ENCODE measurements around the gene PPM1J.
"Not testable (repeated sequence)": the region's sequence is repeated elsewhere in the genome, so short reads cannot be mapped to it uniquely, and the experiment has no call there.

Gene PPM1J, protein sequence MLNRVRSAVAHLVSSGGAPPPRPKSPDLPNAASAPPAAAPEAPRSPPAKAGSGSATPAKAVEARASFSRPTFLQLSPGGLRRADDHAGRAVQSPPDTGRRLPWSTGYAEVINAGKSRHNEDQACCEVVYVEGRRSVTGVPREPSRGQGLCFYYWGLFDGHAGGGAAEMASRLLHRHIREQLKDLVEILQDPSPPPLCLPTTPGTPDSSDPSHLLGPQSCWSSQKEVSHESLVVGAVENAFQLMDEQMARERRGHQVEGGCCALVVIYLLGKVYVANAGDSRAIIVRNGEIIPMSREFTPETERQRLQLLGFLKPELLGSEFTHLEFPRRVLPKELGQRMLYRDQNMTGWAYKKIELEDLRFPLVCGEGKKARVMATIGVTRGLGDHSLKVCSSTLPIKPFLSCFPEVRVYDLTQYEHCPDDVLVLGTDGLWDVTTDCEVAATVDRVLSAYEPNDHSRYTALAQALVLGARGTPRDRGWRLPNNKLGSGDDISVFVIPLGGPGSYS

DNA sequence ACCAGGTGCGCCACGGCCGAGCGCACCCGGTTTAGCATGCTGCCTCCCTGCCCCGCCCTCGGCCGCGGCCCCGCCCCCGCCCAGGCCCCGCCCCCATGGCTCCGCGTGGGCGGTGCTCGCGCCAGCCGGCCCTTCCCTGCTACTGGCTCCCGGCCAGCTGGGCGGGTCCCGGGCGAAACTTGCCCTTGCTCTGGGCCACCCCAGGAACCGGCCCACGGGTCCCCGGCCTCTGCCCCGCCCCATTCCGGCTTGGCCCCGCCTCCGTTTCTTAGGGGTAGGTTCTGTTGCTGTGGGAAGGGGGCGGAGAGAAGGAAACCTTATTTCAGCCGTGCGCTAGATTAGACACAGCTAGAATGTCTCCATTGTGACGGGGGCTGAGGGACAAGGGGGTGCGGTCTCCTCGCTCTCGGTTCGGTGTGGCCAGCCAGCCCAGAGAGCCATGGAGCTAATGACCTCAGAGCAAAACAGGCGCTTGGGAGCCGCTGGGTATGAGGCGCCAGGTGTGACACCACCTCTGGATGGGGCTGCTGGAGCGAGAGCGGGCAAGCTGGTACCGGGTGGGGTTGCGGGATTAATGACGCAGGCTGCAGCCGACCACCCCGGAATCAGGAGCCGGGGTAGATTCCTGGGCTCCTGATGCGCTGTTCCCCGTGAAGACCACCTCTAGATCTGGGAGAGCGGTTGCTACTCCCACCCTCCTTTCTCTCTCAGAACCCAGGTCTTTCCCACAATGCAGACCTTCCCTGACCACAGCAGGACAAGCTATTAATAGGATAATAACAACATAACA lies at the start of gene PPM1J:
Gene PPM1J, minus strand, starts transcription at position 69 of the 790 bp plus-strand sequence. Its CDS starts 31 bp downstream, at position 38.
- peak; percentile 86 for DNase-seq

DNA sequence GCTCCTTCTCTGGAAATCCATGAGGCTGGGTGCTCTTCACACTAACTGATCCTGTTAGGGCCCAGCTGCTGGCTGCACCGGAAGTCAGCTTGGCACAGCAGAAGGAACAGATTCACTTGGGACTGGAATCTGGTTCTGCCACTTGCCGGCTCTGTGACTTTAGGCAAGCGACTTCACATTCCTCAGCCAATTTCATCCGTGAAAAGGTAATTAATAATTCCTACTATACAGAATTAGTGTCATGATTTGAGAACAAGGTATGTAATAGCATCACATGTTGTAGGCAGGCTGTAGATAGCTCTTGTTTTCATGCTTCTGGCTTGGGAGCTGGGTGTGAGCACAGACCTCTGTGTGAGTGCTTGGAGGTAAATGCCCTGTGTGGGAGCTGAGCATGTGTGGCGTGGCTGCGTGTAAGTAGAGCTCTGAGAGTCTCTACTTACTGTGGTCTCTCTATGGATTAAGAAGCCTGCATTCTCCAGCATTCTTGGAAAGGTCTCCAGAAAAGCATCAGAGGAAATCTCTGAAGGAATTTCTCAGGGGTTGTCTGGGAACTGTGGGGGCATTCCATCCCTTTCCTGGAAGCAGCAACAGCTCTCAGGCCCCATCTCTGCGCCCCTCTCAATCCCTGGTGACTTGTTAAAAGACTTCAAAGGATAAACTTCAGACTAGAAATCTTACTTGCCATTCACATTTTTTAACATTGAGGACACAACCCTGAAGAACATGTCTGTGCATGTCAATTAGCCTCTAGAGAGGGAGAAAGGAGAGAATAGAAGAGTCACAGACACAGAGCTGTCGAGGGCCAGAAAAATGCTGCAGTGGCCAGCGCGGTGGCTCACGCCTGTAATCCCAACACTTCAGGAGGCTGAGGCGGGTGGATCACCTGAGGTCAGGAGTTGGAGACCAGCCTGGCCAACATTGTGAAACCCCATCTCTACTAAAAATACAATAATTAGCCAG lies 47.7 kb upstream of the PPM1J start:
- no peak for DNase-seq

DNA sequence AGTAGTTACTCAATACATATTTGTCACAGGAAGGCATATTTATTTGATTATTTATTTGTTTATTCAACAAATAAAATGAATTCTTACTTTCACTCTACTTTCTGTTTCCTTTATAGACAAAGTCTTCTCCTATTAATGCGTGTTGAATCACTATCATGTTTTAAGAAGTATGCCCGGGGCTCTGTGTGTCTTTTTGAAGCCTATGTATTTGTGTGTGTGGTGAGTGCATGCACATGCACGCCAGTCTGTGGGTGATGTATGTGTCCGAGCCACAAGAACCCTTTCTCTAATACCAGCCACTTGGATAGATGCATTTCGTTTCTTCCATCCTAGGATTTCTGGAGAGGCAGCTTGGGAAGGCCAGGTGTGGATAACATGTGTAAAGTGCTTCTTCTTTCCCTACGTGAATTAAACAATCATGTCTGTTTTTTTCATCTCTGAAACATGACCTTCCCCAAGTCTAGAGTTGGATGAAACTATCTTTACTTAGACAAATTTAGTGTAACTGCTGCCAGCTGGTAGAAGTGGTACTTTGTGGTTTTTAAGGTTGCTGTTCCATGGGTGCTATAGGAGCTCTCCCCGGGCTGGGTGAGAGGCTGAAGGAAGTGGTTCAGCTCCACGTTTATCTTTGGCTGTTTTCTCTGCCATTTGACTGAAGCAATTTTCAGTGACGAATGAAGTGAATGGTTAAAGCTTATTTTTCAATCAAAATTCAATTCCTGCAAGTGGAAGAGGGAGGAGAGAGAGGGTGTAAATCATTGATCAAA lies 46.8 kb upstream of the PPM1J start:
- no peak for DNase-seq

DNA sequence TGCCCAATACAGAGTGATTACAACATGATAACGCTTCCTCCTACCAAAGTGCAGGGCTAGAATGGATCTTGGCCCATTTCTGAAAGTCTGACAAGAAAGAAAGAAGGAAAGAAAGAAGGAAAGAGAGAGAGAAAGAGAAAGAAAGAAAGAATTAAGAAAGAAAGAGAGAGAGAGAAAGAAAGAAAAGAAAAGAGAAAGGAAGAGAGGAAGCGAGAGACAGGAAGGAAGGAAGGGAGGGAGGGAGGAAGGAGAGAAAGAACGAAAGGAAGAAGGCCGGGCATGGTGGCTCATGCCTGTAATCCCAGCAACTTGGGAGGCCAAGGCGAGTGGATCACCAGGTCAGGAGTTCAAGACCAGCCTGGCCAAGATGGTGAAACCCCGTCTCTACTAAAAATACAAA lies 44.1 kb upstream of the PPM1J start:
- no peak for DNase-seq

DNA sequence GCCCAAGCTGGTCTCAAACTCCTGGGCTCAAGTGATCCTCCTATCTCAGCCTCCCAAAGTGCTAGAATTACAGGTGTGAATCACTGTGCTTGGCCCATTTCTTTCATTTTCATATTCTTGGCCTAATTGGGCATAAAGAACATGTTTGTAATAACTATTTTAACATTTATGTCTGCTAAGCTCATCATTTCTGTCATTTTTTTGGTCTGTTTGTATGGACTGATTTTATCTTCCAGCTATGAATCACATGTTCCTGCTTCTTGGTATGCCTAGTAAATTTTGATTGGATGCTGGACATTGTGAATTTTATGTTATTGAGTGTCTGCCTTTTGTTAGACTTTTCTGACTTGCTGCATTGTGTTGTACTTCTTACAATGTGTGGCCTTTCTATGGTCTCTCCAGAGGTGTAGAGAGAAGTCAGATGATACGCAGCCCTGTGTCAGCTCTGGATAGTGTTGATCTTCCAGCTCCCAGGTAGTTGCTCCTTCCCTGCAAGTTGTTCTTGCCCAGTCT lies 39.0 kb upstream of the PPM1J start:
- no peak for DNase-seq

DNA sequence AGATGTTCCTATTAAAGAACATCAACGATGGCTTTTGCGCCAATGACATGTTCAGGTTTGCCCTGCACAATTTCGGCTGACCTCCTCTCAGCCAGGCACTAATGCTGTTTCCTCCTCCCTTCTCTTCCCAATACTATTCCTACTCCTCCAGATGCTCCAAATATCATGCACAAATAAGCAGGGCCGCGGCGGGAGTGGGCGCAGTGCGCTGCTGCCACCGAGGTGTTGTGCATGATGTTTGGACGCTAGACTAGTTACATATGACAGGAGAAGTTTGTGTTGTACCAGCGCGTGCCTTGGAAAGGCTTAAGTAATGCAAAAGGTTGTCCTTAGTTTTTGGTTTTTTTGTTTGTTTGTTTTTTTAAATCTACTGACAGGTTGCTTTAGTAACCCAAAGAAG lies 33.3 kb upstream of the PPM1J start:
- DNase-seq: no peak

DNA sequence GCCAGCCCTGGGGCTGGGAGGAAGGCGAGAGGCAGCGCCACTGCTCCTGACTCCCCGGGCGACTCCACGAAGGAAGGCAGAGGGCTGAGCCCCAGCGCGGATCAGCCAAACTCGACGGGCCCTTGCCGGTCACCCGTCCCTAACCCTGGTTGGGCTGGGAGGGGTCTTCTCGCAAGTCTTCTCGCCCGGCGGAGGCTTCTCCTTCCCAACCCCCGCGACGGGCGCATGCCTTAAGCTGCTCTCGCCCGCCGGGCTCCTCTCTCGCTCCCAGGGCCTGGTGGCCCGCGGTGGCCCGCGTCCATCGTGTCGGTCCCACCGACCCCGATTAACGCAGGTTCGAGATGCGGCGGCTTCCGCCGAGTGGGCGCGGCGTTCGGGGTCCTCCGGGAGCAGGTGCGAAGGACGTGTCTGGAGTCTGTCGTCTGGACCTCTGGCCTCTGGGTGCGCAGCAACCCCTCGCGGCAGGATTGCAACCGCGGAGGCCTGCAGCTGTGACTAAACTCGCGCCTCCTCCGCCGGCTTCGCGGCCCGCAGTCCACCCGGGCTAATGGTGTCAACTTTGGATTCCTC lies 29.0 kb upstream of the PPM1J start:
- DNase-seq: no peak

DNA sequence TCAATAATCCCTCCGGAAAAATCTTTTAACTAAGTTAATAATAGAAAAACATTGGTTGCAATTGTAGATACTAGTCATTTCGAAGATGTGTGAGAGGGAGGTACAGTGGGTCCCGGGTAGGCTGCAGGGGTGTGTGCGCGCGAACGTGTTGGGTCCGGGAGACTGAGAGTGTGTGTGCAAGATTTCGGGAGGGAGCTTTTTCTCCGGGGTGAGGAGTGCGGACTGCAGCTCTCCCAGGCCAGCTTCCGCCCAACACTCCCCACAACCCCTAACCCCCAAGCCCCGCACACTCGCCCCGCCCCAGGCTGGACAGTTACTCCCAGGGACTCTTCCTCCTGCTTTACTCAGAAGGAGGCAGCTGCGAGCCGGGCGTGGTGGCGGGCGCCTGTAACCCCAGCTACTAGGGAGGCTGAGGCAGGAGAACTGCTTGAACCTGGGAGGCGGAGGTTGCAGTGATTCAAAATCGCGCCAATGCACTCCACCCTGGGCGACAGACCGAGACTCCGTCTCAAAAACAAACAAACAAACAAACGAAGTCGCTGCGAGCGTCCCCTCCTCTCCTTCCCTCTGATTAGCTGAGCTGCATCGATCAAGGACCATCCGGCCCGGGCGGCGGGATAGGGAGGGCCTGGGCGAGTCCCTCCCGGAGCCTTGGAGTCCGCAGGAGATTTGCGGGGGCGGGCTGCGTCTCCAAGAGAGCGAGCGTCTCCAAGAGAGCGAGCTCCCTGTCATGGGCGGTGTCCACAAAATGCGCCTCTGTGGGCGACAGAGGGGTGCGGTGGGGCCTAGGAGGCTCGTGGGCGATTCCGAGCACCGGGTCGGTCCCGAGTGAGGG lies 28.3 kb upstream of the PPM1J start:
- DNase-seq: no peak

DNA sequence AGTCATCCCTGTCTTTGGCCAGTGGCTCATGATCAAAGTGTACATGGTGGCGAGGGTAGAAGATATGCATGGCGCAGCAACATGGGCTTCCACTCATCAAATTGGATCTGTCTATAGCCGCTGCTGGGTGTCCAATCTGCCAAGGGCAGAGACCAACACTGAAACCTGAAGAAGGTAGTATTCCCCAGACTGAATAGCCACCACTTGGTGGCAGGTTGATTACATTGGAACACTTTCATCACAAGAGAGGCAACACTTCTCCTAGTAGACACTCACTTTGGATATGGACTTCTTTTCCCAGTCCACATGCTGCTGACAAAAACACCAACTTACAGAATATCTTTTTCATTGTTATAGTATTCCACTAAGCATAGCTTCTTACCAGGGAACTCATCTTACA lies 22.4 kb upstream of the PPM1J start:
- DNase-seq: no peak

DNA sequence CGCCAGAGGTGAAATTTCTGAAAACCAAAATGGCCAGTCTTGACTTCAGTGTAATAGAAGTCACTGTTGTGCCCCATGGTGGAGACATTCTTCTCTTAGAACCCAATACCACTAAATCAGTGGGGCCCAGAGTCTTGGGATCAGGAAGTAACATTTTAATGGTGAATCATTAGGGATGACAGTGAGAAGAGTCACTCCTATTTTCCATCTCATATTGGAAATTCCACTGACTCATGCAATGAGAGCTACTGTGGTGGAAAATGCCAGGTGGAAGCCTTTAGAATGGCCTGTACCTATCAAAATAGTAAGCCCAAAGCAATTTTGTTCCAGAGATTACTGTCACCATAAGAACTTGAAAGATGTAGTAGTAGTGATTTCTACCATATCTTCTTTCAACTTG lies 20.6 kb upstream of the PPM1J start:
- DNase-seq: no peak

DNA sequence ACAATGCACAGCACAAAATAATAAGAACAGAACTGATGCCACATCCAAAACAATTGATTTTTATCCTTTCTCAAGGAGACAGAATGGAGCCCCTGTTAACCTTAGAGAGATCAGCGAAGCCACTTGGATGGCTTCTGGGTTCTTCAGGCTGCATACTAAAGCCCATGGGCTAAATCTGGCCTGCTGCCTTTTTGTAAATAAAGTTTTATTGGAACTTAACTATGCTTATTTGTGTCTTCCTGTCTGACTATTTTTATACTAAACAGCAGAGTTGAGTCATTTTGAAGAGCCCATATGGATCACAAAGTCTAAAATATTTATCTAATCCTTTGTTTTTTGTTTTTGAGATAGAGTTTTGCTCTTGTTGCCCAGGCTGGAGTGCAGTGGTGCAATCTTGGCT lies 16.3 kb upstream of the PPM1J start:
- DNase-seq: no peak

DNA sequence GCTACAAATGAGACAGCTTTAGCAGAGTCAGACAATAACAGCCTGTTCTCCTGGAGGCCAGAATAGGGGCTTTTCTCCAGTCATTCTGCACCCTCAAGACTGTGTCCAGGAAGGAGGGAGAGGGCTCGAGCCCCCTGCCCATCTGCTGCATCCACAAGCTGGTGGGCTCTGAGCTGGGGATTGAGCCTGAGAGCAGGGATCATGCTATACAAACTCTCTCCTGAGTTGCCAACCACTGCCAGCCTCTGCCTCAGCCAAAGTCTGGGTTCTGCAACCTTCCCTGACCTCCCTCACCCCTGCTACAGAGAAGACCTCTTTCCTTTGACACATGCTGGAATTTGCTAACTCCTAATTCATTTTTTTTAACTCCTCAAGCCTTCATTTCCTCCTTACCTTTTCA lies 14.8 kb upstream of the PPM1J start:
- DNase-seq: no peak

DNA sequence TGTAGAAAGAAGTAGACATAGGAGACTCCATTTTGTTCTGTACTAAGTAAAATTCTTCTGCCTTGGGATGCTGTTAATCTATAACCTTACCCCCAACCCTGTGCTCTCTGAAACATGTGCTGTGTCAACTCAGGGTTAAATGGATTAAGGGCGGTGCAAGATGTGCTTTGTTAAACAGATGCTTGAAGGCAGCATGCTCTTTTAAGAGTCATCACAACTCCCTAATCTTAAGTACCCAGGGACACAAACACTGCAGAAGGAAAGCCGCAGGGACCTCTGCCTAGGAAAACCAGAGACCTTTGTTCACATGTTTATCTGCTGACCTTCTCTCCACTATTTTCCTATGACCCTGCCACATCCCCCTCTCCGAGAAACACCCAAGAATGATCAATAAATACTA lies 13.9 kb upstream of the PPM1J start:
- DNase-seq: not testable (repeated sequence)

DNA sequence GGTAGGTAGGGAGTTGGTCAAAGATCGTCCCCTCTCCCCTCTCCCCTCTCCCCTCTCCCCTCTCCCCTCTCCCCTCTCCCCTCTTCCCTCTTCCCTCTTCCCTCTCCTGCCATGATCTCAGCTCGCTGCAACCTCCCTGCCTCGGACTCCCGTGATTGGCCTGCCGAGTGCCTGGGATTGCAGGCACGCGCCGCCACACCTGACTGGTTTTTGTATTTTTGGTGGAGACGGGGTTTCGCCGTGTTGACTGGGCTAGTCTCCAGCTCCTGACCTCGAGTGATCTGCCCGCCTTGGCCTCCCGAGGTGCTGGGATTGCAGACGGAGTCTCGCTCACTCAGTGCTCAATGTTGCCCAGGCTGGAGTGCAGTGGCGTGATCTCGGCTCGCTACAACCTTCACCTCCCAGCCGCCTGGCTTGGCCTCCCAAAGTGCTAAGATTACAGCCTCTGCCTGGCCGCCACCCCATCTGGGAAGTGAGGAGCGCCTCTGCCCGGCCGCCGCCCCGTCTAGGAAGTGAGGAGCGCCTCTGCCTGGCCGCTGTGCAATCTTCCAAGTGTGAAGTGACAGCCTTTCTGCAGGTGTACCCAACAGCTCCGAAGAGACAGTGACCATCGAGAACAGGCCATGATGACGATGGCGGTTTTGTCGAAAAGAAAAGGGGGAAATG lies 13.3 kb upstream of the PPM1J start:
- DNase-seq: not testable (repeated sequence)

DNA sequence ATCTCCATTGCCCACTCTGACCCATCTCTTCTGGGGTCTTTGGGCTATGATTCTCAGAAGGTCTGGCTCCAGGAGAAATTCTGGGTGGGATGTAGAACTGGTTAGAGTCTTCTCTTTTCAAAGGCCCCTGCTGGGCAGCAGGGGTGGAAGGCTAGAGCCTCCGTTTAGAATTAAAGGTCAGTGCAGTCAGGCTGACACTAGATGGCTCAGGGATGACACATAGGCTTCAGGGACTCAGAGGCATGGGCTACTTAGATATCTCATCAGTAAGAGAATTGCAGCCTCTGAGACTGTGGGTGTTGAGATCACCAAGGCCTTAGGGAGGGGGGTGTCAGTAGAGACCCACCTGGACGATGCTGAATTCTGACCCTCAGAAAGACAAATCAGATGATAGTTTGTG lies 12.6 kb upstream of the PPM1J start:
- no peak for DNase-seq

DNA sequence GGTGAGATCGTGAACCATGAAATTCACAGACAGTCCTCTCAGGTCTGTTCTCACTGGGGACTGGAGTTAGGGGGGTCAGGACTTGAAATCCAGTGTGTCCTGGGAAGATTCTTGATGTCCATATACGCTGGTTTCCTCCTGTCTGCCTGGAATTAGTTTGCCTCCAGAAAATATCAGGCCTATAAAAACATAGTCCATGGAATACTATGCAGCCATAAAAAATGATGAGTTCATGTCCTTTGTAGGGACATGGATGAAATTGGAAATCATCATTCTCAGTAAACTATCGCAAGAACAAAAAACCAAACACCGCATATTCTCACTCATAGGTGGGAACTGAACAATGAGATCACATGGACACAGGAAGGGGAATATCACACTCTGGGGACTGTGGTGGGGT lies 9.1 kb upstream of the PPM1J start:
- not testable (repeated sequence) for DNase-seq

DNA sequence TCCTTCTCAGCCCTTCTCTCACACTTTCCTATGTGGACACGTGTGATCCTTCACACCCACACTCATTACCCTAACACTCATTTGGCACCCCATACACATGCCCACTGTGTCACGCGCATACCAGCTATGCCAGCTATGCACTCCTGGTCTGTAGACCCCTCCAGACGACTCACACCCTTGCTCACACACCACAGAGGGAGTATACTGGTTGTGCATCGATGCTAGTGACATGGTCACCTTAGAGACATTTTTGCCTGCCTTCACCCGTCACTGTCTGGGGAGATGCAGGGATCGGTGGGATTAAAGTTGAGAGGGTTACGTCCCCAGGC lies 8.3 kb upstream of the PPM1J start:
- DNase-seq: no peak

DNA sequence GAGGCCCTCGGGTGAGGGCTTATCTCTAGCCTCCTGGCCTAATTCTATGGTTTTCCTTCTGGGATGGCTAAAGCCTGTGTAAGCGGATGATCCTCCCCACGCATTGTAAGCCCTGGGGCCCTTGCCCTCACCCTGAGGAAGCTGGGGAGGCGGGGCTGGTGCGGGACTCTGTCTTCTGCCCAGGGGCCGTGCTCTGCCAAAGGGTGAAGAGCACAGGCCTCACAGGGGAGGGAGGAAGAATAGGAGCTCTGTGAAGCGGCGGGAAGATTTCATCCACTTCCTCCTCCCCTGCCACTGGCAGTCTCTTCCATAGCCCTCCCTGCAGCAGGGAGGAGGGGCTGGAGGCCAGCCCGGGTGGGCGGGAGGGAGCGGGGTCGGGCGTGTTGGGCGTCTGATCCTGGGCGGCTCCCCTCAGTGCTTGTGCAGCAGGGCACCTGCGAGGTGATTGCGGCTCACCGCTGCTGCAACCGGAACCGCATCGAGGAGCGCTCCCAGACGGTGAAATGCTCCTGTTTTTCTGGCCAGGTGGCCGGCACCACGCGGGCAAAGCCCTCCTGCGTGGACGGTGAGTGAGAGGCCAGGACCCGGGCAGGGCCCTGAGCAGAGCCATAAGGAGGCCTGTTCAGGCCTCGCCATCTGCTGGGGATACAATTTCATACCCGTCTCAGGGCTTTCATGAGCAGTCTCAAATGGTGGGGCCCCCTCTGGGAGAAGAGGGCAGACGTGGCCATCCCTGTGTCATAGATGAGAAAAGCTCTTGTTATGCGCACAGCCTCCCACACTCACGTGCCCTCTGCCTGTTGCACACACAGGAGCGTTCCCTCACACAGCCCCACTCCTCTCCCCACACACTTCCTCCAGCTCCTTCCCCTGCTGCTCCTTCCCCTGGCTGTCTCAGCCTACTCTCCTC lies 7.7 kb upstream of the PPM1J start:
- peak; percentile 48 for DNase-seq

DNA sequence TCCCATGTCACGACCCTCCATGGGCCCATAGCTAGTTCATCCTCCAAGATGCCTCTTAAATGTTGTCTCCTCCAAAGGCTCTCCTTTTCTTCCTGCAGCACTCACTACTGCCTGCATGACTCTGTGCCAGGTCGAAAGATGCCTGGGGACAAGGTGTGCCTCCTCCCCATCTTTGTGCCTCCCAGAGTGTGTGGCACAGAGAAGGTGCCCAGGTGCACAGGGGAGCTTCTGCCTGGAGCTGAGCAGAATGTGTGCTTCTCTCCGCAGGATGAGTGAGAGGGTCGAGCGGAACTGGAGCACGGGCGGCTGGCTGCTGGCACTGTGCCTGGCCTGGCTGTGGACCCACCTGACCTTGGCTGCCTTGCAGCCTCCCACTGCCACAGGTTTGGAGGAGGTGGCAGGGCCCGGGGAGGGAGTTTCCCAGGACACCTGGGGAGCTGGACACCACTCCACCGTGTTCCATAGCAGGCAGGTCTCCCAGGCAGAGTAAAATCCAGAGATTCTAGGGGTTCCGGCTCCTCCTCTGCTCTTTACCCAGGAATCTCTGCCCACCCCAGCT lies 6.9 kb upstream of the PPM1J start:
- DNase-seq: no peak
